ENCODE results near the gene FOSL1. TPM values are rescaled to one million over a fixed set of nuclear protein-coding genes. Genes with fewer than 3 reads are reported as not detected.
A peak's percentile ranks its signal among the peaks of the same experiment; 100 is the strongest.

Gene FOSL1
- total RNA-seq, 2 donors from 2014 or later = 11.9 to 18.8 TPM

DNA sequence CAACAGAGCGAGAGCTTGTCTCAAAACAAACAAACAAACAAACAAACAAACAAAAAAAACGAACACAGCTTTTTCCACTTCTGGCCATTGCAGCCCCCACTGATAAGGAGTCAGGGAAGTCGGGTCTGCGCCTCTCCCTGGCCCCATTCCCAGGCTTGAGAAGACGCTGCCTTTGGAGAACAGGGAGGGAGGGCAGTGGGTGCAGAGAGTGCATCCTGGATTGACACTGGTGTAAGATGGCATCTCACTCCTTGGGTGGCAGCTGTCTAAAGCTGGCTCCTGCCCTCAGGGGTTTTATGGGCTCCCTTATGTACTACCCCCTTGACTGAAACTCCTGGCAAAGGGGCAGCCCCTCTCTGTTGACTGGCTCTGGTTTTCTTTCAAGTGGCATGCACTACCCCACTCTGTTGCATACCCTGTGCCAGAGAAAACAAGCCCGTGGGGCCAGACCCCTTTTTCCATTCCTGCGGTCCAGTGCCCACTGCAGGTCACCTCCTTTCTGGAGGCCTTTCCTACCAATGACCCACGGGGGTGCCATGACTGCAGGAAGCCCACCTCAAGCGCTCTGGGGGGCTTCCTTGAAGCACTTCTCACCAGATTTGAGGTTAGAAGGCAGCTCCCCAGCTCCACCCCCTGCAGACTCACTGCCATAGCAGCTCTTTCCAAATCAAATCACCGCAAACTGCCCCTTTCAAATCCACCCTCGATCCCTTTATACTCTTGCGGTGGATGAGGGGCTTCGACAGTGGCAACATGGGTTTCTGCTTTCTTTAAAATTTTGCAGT is 31.8 kb upstream of the FOSL1 start:
- no peak for DNase-seq
- H3K9me3 Mint-ChIP-seq = no peaks in the 10 kb centered on the region
- no peaks in the 10 kb centered on the region for H3K27me3 Mint-ChIP-seq (ENCODE audit: low read depth)

DNA sequence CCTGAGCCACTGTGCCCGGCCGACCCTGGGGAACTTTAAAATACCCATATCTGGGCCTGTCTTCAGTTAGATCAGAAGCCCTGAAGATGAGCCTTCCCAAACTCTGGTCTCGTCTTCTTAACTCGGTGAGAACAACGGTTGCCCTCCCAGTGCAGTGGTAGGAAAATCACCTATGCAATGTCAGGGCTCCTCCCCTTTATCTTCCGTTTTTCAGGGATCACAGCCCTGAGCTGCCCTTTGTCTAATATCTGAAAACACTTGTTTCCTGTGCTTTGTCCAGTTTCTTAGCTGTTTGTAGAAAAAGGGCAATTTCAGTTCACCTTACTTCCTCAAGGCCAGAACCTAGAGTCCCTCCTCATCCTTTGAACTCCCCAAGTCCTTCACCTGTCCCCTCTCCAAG is 28.5 kb upstream of the FOSL1 start:
- Mint-ChIP-seq H3K27ac (peak overlapping the region; percentile 79), H3K36me3 (ENCODE audit: insufficient read depth in 2 of 2) (no peaks in the 10 kb centered on the region)
- DNase-seq = no peak

More for the DNA sequence above, 31.8 kb upstream of the FOSL1 start:
- Mint-ChIP-seq H3K27ac (no peak overlapping the region), H3K4me1 (ENCODE audit: low read depth) (peaks cover 44% of the 10 kb centered on the region), H3K4me3 (peak overlapping the region in 1 of 2 donors; percentile 29), H3K36me3 (ENCODE audit: insufficient read depth in 2 of 2) (no peaks in the 10 kb centered on the region)
- peak in 1 of 2 donors; percentile 28 for ATAC-seq (replicated peaks in 1 of 2)

DNA sequence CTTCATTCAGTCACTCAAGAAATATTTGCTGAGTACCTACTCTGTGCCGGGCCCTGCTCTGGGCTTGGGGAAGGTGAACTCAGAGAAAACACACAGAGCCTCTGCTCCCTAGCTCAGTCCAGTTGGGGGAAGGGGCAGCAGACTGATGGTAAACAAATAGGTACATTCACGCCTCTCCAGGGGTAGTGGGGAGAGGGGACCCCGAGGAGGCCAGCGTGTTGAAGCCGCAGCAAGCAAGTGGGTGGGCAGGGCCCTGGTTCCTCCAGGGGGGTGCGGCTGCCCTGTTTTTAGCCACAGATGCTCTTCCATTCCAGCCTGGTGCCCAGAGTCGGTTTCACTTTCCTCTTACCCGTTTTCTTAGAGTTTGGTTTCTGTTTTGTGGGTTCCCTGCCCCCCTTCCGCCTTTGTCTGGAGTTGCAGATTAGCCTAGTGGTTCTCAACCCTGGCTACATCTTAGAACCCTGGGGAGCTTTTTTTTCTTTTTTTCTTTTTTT is 27.8 kb upstream of the FOSL1 start:
- H3K27ac Mint-ChIP-seq = peak overlapping the region; percentile 79
- H3K36me3 Mint-ChIP-seq (ENCODE audit: insufficient read depth in 2 of 2) = peaks cover 0 to 1% of the 10 kb centered on the region in 2 donors
- H3K9me3 Mint-ChIP-seq = no peaks in the 10 kb centered on the region
- no peaks in the 10 kb centered on the region for H3K27me3 Mint-ChIP-seq (ENCODE audit: low read depth)
- H3K4me3 Mint-ChIP-seq = peak overlapping the region; percentile 74 to 85
- ATAC-seq (replicated peaks in 1 of 2) (peak; percentile 92 to 93), DNase-seq (peak; percentile 74 to 78)
- peaks cover 48% of the 10 kb centered on the region for H3K4me1 Mint-ChIP-seq (ENCODE audit: low read depth)

More for the DNA sequence above, 28.5 kb upstream of the FOSL1 start:
- no peak for ATAC-seq (replicated peaks in 1 of 2)
- Mint-ChIP-seq H3K4me3 (peak overlapping the region; percentile 74 to 85), H3K27me3 (ENCODE audit: low read depth) (no peaks in the 10 kb centered on the region), H3K9me3 (no peaks in the 10 kb centered on the region), H3K4me1 (ENCODE audit: low read depth) (peaks cover 48% of the 10 kb centered on the region)

DNA sequence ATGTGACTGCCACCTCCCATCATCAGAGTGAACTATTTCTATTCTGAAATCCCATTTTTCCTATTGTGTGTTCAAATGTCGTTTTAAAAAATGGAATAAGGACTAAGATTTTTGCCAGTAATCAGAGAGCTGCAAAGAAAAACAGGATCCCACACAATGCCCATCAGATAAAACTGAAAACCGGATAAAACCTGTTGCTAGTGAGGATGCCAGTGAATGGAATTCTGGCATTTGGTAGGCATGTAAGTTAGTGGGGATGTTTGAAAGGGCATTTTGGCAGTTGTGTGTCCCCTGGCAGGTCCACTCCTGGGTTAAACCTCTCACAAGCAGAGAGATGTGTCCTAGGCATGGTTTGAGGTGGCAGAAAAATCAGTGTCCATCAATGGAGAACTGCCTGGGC is 25.2 kb upstream of the FOSL1 start:
- H3K27me3 Mint-ChIP-seq (ENCODE audit: low read depth) = no peaks in the 10 kb centered on the region
- H3K4me3 Mint-ChIP-seq = no peak overlapping the region
- DNase-seq (no peak), ATAC-seq (replicated peaks in 1 of 2) (no peak)
- H3K4me1 Mint-ChIP-seq (ENCODE audit: low read depth) = peaks cover 47% of the 10 kb centered on the region
- no peaks in the 10 kb centered on the region for H3K9me3 Mint-ChIP-seq
- peak overlapping the region; percentile 83 for H3K27ac Mint-ChIP-seq
- peaks cover 4 to 6% of the 10 kb centered on the region in 2 donors for H3K36me3 Mint-ChIP-seq (ENCODE audit: insufficient read depth in 2 of 2)

DNA sequence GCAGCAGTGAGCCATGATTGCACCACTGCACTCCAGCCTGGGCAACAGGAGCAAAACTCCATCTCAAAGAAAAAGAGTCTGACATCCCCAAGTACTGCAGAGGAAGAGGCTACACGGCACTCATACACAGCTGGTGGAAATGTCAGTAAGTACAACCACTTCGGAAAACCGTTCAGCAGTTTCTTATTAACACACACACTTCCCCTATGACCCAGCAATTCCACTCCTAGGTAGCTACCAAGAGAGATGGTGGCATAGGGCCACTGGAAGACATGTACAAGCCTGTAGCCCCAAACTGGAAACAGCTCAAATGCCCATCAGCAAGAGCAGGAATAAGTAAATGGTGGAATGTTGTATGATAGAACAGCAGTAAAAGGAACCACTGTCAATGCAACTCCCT is 22.4 kb upstream of the FOSL1 start:
- Mint-ChIP-seq H3K4me3 (no peak overlapping the region), H3K27ac (no peak overlapping the region), H3K36me3 (ENCODE audit: insufficient read depth in 2 of 2) (peaks cover 4 to 12% of the 10 kb centered on the region in 2 donors), H3K27me3 (ENCODE audit: low read depth) (no peaks in the 10 kb centered on the region), H3K9me3 (no peaks in the 10 kb centered on the region), H3K4me1 (ENCODE audit: low read depth) (peaks cover 31% of the 10 kb centered on the region)
- DNase-seq (no peak), ATAC-seq (replicated peaks in 1 of 2) (no peak)

DNA sequence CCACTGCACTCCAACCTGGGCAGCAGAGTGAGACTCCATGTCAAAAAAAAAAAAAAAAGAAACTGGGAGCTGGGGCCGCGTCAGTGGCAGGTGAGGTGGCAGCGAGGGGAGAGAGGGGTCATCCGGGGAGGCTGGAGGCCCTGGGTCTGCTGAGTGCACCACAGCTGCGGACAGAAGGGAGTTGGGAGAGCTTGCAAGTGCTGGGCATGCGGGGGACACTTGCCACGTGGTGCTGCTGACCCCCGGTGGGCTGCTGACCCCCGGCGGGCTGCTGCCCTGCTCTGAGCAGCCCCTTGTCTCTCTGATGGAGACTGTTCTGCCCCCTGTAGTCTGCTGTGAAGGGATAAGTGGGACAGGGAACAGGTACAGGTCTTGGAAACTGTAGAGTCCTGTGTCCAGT is 21.7 kb upstream of the FOSL1 start:
- DNase-seq = no peak
- H3K27ac Mint-ChIP-seq = no peak overlapping the region
- H3K9me3 Mint-ChIP-seq = no peaks in the 10 kb centered on the region
- peaks cover 4 to 12% of the 10 kb centered on the region in 2 donors for H3K36me3 Mint-ChIP-seq (ENCODE audit: insufficient read depth in 2 of 2)
- peaks cover 31% of the 10 kb centered on the region for H3K4me1 Mint-ChIP-seq (ENCODE audit: low read depth)
- peak overlapping the region in 1 of 2 donors; percentile 29 for H3K4me3 Mint-ChIP-seq
- H3K27me3 Mint-ChIP-seq (ENCODE audit: low read depth) = no peaks in the 10 kb centered on the region
- ATAC-seq (replicated peaks in 1 of 2) = no peak

DNA sequence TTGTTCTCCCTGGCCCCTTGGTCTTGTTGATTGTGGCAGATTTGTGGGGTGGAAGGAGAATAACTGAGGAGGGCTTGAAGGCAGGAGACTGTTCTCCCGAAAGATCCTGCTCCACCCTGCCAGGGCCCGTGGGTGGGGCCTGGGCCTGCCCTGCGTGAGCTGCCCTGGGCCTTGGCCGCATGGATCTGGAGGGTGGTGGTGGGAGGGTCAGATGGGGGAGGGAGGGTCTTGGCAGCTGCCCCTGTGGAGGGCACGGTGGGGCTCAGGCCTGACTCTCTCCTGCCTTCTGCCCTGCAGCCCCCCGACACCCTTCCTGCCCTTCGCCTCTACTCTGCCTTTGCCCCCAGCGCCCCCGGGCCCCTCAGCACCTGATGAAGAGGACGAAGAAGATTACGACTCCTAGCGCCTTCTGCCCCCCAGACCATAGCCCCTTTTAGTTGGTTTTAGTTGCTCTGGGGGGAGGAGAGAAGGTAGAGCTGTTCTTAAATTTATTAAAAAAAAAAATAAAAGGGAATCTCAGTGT is 20.9 kb upstream of the FOSL1 start:
- ATAC-seq (replicated peaks in 1 of 2) = no peak

DNA sequence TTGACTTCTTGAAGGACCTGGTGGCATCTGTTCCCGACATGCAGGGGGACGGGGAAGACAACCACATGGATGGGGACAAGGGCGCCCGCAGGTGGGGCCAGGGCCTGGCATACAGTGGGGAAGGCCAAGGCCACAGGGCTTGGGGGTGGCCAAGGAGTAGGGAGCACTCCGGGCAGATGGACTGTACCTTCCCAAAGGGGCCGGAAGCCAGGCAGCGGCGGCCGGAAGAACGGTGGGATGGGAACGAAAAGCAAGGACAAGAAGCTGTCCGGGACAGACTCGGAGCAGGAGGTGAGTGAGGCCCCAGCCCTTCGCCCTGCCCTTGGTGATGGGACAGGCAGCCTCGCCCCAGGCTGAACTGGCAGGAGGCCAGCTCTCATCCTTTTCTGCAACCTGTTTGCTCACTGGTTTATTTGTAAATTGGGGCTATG is 20.2 kb upstream of the FOSL1 start:
- Mint-ChIP-seq H3K27ac (peak overlapping the region; percentile 84), H3K36me3 (ENCODE audit: insufficient read depth in 2 of 2) (peaks cover 4 to 12% of the 10 kb centered on the region in 2 donors), H3K27me3 (ENCODE audit: low read depth) (no peaks in the 10 kb centered on the region), H3K4me3 (peak overlapping the region; percentile 95 to 96), H3K4me1 (ENCODE audit: low read depth) (peaks cover 37% of the 10 kb centered on the region), H3K9me3 (no peaks in the 10 kb centered on the region)
- ATAC-seq (replicated peaks in 1 of 2) = no peak
- DNase-seq = no peak

More for the DNA sequence above, 20.9 kb upstream of the FOSL1 start:
- no peak for DNase-seq
- Mint-ChIP-seq H3K36me3 (ENCODE audit: insufficient read depth in 2 of 2) (peaks cover 4 to 12% of the 10 kb centered on the region in 2 donors), H3K4me3 (peak overlapping the region; percentile 95 to 96), H3K27me3 (ENCODE audit: low read depth) (no peaks in the 10 kb centered on the region), H3K9me3 (no peaks in the 10 kb centered on the region), H3K4me1 (ENCODE audit: low read depth) (peaks cover 36% of the 10 kb centered on the region), H3K27ac (no peak overlapping the region)

DNA sequence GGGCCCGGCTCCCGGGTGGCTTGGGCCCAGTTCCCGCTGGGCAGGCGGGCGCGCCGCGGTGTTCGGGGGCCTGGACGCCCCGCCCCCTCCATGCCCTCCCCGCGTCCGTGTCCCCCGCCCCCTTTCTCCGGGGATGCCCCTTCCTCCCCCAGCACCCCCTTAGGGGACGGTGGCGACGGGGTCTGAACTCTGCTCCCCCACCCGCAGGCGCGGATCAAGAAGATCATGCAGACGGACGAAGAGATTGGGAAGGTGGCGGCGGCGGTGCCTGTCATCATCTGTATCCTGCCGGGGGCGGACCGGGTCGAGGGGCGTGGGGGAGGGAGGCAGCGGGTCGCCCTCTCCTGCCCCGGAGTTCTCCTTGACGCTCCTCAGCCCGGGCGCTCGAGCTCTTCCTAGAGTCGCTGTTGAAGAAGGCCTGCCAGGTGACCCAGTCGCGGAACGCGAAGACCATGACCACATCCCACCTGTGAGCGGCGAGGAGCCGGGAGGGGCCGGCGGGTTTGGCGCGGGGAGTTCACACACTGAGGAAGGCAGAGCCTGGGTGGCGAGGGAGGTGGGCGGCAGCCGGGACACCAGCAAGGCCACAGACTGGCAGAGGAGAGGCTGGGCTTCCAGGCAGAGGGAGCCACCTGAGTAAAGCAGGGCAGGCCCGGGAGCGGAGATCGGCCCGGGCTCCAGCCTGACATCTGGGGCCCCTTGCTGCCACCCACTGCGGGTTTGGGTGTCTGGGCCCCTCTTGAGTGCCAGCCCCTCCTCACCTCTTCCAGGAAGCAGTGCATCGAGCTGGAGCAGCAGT is 19.6 kb upstream of the FOSL1 start:
- H3K36me3 Mint-ChIP-seq (ENCODE audit: insufficient read depth in 2 of 2) = peaks cover 4 to 12% of the 10 kb centered on the region in 2 donors
- no peaks in the 10 kb centered on the region for H3K9me3 Mint-ChIP-seq
- peak in 1 of 2 donors; percentile 74 for DNase-seq
- H3K27me3 Mint-ChIP-seq (ENCODE audit: low read depth) = no peaks in the 10 kb centered on the region
- peaks cover 41% of the 10 kb centered on the region for H3K4me1 Mint-ChIP-seq (ENCODE audit: low read depth)
- peak overlapping the region; percentile 84 for H3K27ac Mint-ChIP-seq
- ATAC-seq (replicated peaks in 1 of 2) = peak; percentile 55 to 60
- H3K4me3 Mint-ChIP-seq = peak overlapping the region; percentile 95 to 96

DNA sequence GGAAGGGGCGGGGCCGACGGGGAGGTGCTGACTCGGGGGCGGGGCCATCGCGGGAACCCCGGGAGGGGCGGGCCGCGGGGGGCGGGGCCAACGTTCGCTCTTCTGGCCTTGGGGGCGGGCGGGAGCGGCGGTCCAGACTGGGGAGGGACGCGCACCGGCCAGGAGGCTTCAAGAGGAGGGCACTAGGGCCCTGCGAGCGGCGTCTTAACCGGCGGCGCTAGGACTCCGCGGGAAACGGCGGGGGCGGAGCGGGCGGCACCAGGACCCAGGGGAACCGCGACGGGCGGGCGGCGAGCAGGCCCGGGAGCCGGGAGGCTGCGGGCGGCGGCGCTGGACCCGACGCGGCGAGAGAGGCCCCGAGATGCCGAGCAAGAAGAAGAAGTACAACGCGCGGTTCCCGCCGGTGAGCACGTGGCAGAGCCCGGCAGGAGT is 19.0 kb upstream of the FOSL1 start, which contains the start of gene DRAP1:
DRAP1 (plus strand) TSS at position 286 of the 432 bp plus-strand sequence; CDS start at position 362, 76 bp downstream.
- Mint-ChIP-seq H3K27me3 (ENCODE audit: low read depth) (no peaks in the 10 kb centered on the region), H3K36me3 (ENCODE audit: insufficient read depth in 2 of 2) (peaks cover 4 to 12% of the 10 kb centered on the region in 2 donors), H3K4me3 (peak within 1 kb of the TSS; percentile 95 to 96), H3K4me1 (ENCODE audit: low read depth) (peaks cover 41% of the 10 kb centered on the region), H3K27ac (peak within 1 kb of the TSS; percentile 89), H3K9me3 (no peaks in the 10 kb centered on the region)
- peak; percentile 98 to 99 for DNase-seq
- peak; percentile 93 to 95 for ATAC-seq (replicated peaks in 1 of 2)

DNA sequence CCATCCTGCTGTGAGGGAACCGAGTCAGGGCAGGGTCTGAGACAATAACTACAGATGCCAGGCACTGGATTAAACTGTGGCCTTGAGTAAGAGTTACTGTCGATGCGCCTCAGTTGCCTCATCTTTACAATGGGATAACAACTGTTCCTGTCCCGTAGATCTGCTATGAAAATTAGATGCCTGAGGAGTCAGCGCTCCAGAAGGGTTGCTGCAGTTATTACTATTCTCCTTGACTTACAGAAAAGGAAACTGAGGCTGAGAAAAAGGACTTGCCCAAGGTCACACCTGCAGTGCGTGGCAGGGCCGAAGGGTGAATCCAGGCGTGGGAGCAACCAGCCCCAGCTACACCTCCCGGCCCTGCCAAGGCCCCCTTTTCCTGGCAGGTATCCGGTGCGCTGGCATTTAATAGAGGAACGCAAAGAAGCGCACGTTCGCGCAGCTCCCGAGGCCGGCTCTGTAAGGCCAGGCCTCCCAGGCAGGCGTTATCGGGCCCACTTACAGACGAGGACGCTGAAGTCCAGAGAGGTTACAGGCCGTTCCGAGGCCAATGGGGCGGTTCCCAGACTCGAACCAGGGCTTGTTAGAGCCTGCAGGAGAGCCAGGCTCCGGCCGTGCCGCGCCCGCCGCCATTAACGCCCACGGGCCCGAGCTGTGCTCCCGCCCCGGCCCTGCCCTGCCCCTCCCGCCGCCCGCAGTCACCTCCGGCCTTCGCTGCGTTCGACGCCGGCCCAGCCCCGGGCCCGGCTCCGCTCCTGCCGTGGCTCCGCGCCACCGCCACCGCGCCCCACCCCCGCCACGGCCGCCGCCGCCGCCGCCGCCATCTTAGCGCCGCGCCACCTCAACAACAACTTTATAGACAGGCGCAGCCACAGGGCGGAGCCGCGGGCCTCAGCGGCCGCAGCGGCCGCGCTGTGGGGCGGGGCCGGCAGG is 18.3 kb upstream of the FOSL1 start, which contains the start of gene C11orf68:
C11orf68 (minus strand) TSS at position 852 of the 930 bp plus-strand sequence; CDS start at position 821, 31 bp downstream.
- H3K36me3 Mint-ChIP-seq (ENCODE audit: insufficient read depth in 2 of 2) = peaks cover 4 to 11% of the 10 kb centered on the region in 2 donors
- DNase-seq (no peak), ATAC-seq (replicated peaks in 1 of 2) (peak; percentile 68 to 74)
- H3K27me3 Mint-ChIP-seq (ENCODE audit: low read depth) = no peaks in the 10 kb centered on the region
- H3K9me3 Mint-ChIP-seq = no peaks in the 10 kb centered on the region
- peak within 1 kb of the TSS; percentile 95 to 96 for H3K4me3 Mint-ChIP-seq
- H3K27ac Mint-ChIP-seq = peak within 1 kb of the TSS; percentile 89
- H3K4me1 Mint-ChIP-seq (ENCODE audit: low read depth) = peaks cover 41% of the 10 kb centered on the region
